NCI-H2171 treated with DMSO at 0.1 percent for 48 hours (cell line): ENCODE measurements around the gene KRT76.
A peak's percentile ranks its signal among the peaks of the same experiment; 100 is the strongest.
"Not testable (repeated sequence)": the region's sequence is repeated elsewhere in the genome, so short reads cannot be mapped to it uniquely, and the experiment has no call there.

Experiments used
- DNase-seq: peaks from one replicate; lab custom pipeline; 2025; lab: John Stamatoyannopoulos, UW

The KRT76 gene

GRCh38 chr12:52797529-52797894 lies 20.4 kb upstream of the KRT76 start:
- no peak for DNase-seq

- no peak for DNase-seq
Measured at GRCh38 chr12:52796839-52797528, 19.8 kb upstream of the KRT76 start.

GRCh38 chr12:52796429-52796794 lies 19.3 kb upstream of the KRT76 start:
- no peak for DNase-seq

- peak; percentile 90 for DNase-seq
Measured at GRCh38 chr12:52795694-52796428, 18.7 kb upstream of the KRT76 start, which contains the start of gene KRT3. KRT3 (minus strand) TSS chr12:52796117; CDS start chr12:52796042, 75 bp downstream.

- not testable (repeated sequence) for DNase-seq
Measured at GRCh38 chr12:52795332-52795674, 18.2 kb upstream of the KRT76 start.

GRCh38 chr12:52794479-52795331 lies 17.6 kb upstream of the KRT76 start:
- DNase-seq = no peak

- no peak for DNase-seq
Measured at GRCh38 chr12:52792185-52793029, 15.3 kb upstream of the KRT76 start.

- DNase-seq = no peak
Measured at GRCh38 chr12:52791271-52792184, 14.4 kb upstream of the KRT76 start.

- DNase-seq = no peak
Measured at GRCh38 chr12:52790427-52791270, 13.5 kb upstream of the KRT76 start.

- DNase-seq = no peak
Measured at GRCh38 chr12:52789637-52790426, 12.7 kb upstream of the KRT76 start.

- no peak for DNase-seq
Measured at GRCh38 chr12:52788876-52789636, 11.9 kb upstream of the KRT76 start.

- no peak for DNase-seq
Measured at GRCh38 chr12:52788192-52788875, 11.2 kb upstream of the KRT76 start.

- no peak for DNase-seq
Measured at GRCh38 chr12:52787324-52788191, 10.4 kb upstream of the KRT76 start.

GRCh38 chr12:52784909-52785308 lies 7.8 kb upstream of the KRT76 start:
- DNase-seq = no peak

- peak; percentile 17 for DNase-seq
Measured at GRCh38 chr12:52783563-52784316, 6.6 kb upstream of the KRT76 start.

- no peak for DNase-seq
Measured at GRCh38 chr12:52782502-52782901, 5.4 kb upstream of the KRT76 start.
